Keratinocyte (primary cell): ENCODE data around the gene NHSL1.

Experiments
- CTCF ChIP-seq, 3 experiments: IDR thresholded peaks in 1 of 3; conservative IDR thresholded peaks in 1 of 3; optimal IDR thresholded peaks in 1 of 3; 2 replicates in 2 of 3; 3 replicates in 1 of 3; pipeline versions ENCODE3 to v1.5.1; 2011; ENCODE audit warnings: low read length in 3 of 3, mild to moderate bottlenecking in 3 of 3, moderate library complexity in 2 of 3, control low read depth in 1 of 3, inconsistent platforms in 1 of 3; ENCODE audit not compliant: insufficient read depth in 2 of 3; ENCODE audit errors: extremely low read depth in 1 of 3
- EZH2 ChIP-seq: IDR thresholded peaks from one replicate; pipeline ENCODE4 v1.6.1; 2012; ENCODE audit warnings: inconsistent platforms, mild to moderate bottlenecking, low read length, moderate library complexity

GRCh38 chr6:138510093-138510492 lies 10.8 kb upstream of the NHSL1 start:
- TF ChIP-seq EZH2: no peak
- TF ChIP-seq CTCF (optimal IDR thresholded peaks at IDR 0.05 in 1 of 3, IDR thresholded peaks at IDR 0.05 in 1 of 3, conservative IDR thresholded peaks at IDR 0.05 in 1 of 3; ENCODE audit: extremely low read depth in 1 of 3, insufficient read depth in 2 of 3, low read length in 3 of 3): no peak
